Esophagus squamous epithelium (tissue), 5 donors: ENCODE results near the gene GAB2. TPM values are rescaled to one million over a fixed set of nuclear protein-coding genes. Genes with fewer than 3 reads are reported as not detected.
A peak's percentile ranks its signal among the peaks of the same experiment; 100 is the strongest.

Source experiments
- DNase-seq: peaks from one replicate; lab custom pipeline; 2025; lab: John Stamatoyannopoulos, UW
- H3K27ac ChIP-seq, 4 donors: fragments of 200-600 bp; sonication (generic); one replicate each; pipeline ENCODE4 v1.5.1; 2016 to 2019; ENCODE audit warnings: mild to moderate bottlenecking in 1 of 4
- H3K27me3 ChIP-seq, 4 donors: fragments of 200-600 bp; sonication (generic); 1 replicate in 3 of 4; 2 replicates in 1 of 4; pipeline versions ENCODE4 v1.5.1 to v1.6.0; 2017 to 2021; ENCODE audit warnings: antibody characterized with exemption in 1 of 4
- H3K36me3 ChIP-seq, 3 donors: fragments of 200-600 bp; sonication (generic); one replicate each; pipeline ENCODE4 v1.5.1; 2016 to 2019
- H3K4me1 ChIP-seq, 3 donors: fragments of 200-600 bp; sonication (generic); one replicate each; pipeline ENCODE4 v1.5.1; 2017 to 2019
- H3K4me3 ChIP-seq, 4 donors: fragments of 200-600 bp; sonication (generic); 1 replicate in 3 of 4; 2 replicates in 1 of 4; pipeline ENCODE4 v1.5.1; 2016 to 2019; ENCODE audit warnings: mild to moderate bottlenecking in 2 of 4, moderate library complexity in 1 of 4
- H3K9me3 ChIP-seq, 3 donors: fragments of 200-600 bp; sonication (generic); one replicate each; pipeline ENCODE4 v1.5.1; 2016 to 2019
- CTCF ChIP-seq, 6 experiments: fragments of 450-650 bp in 4 of 6; fragments of 200-600 bp in 2 of 6; sonication (generic) in 2 of 6; IDR thresholded peaks; one replicate each; pipeline ENCODE4 v1.5.1; 2016 to 2019; ENCODE audit warnings: antibody characterized with exemption in 6 of 6, mild to moderate bottlenecking in 4 of 6, moderate library complexity in 4 of 6
- POLR2A ChIP-seq, 4 donors: fragments of 450-650 bp; IDR thresholded peaks; one replicate each; pipeline ENCODE4 v1.6.1; 2017; ENCODE audit warnings: antibody characterized with exemption in 4 of 4, mild to moderate bottlenecking in 4 of 4, moderate library complexity in 3 of 4
- WGBS, 2 donors: methylation state at CpG; one replicate each; pipeline ENCODE4 v1.1.5; 2018; 5-methylcytosine and 5-hydroxymethylcytosine counted together
- intact Hi-C: fragments of 100-400 bp; cut with DNase I; formaldehyde crosslinking; loops from one replicate; pipeline ENCODE4 v1.15.0; 2022
- total RNA-seq, 4 donors: library from RNA; depleted of rRNA; stranded (reverse); fragments of >200 nt; gene quantifications; one replicate each; pipeline ENCODE4 v1.1.0, GENCODE V29; 2016
- donor health status: DM: yes; HTN: yes; CAD: no.

Gene GAB2
- total RNA-seq, 4 donors from 2014 or later: 4.6 to 23.7 (median 11.2) TPM

- Histone ChIP-seq H3K27ac (peak overlapping the region in 1 of 4 donors; percentile 27), H3K4me3 (no peak overlapping the region), H3K27me3 (no peaks in the 10 kb centered on the region), H3K4me1 (peaks cover 0 to 33% (median 4%) of the 10 kb centered on the region in 3 donors), H3K9me3 (no peaks in the 10 kb centered on the region), H3K36me3 (no peaks in the 10 kb centered on the region)
- DNase-seq: no peak
- TF ChIP-seq POLR2A (IDR thresholded peaks at IDR 0.05) (no peak), CTCF (IDR thresholded peaks at IDR 0.05) (no peak)
- intact Hi-C loops: no loop called here
Observed at GRCh38 chr11:78231962-78232501, 185.6 kb downstream of the GAB2 start.

- H3K4me3 ChIP-seq: no peak overlapping the region
- peak overlapping the region in 1 of 4 donors; percentile 10 for H3K27ac ChIP-seq
- H3K36me3 ChIP-seq: peaks cover 0 to 15% (median 0%) of the 10 kb centered on the region in 3 donors
- no peaks in the 10 kb centered on the region for H3K27me3 ChIP-seq
- DNase-seq: no peak
- no peak for TF ChIP-seq POLR2A (IDR thresholded peaks at IDR 0.05)
- TF ChIP-seq CTCF (IDR thresholded peaks at IDR 0.05): no peak
- intact Hi-C loops: no loop called here
- 67 to 74% methylated on average over 7 of the region's 7 CpGs for WGBS, 2 donors
- H3K4me1 ChIP-seq: peaks cover 0 to 33% (median 4%) of the 10 kb centered on the region in 3 donors
- no peaks in the 10 kb centered on the region for H3K9me3 ChIP-seq
Observed at GRCh38 chr11:78230161-78230877, 187.3 kb downstream of the GAB2 start.

GRCh38 chr11:78229106-78229505 lies 188.5 kb downstream of the GAB2 start:
- Histone ChIP-seq H3K4me3 (no peak overlapping the region), H3K4me1 (peaks cover 0 to 33% (median 4%) of the 10 kb centered on the region in 3 donors), H3K27ac (no peak overlapping the region), H3K27me3 (no peaks in the 10 kb centered on the region), H3K9me3 (no peaks in the 10 kb centered on the region), H3K36me3 (peaks cover 0 to 27% (median 0%) of the 10 kb centered on the region in 3 donors)
- intact Hi-C loops: loop anchor here (10.0 kb wide), 2 partner anchors 186 to 336 kb away; partner anchors contain the start of gene GAB2
- no peak for TF ChIP-seq CTCF (IDR thresholded peaks at IDR 0.05)
- no peak for TF ChIP-seq POLR2A (IDR thresholded peaks at IDR 0.05)
- 88 to 91% methylated on average over 2 of the region's 2 CpGs for WGBS, 2 donors
- no peak for DNase-seq

GRCh38 chr11:78228467-78228866 lies 189.2 kb downstream of the GAB2 start:
- Histone ChIP-seq H3K27me3 (no peaks in the 10 kb centered on the region), H3K4me1 (peaks cover 0 to 33% (median 4%) of the 10 kb centered on the region in 3 donors), H3K4me3 (no peak overlapping the region), H3K27ac (no peak overlapping the region), H3K36me3 (peaks cover 0 to 34% (median 0%) of the 10 kb centered on the region in 3 donors), H3K9me3 (no peaks in the 10 kb centered on the region)
- WGBS, 2 donors: 97 to 100% methylated on average over 3 of the region's 3 CpGs
- TF ChIP-seq POLR2A (IDR thresholded peaks at IDR 0.05) (no peak), CTCF (IDR thresholded peaks at IDR 0.05) (peak; percentile 17 to 62 (median 52))
- intact Hi-C loops: loop anchor here (10.0 kb wide), 2 partner anchors 186 to 336 kb away; partner anchors contain the start of gene GAB2
- DNase-seq: no peak

GRCh38 chr11:78227921-78228320 lies 189.7 kb downstream of the GAB2 start:
- H3K36me3 ChIP-seq: peaks cover 0 to 39% (median 0%) of the 10 kb centered on the region in 3 donors
- H3K27me3 ChIP-seq: no peaks in the 10 kb centered on the region
- no peak overlapping the region for H3K4me3 ChIP-seq
- H3K27ac ChIP-seq: no peak overlapping the region
- H3K4me1 ChIP-seq: peaks cover 0 to 29% (median under 1%) of the 10 kb centered on the region in 3 donors
- intact Hi-C loops: loop anchor here (10.0 kb wide), 2 partner anchors 187 to 337 kb away; partner anchors contain the start of gene GAB2
- WGBS, 2 donors: 86 to 91% methylated on average over 4 of the region's 4 CpGs
- DNase-seq: no peak
- no peaks in the 10 kb centered on the region for H3K9me3 ChIP-seq
- TF ChIP-seq CTCF (IDR thresholded peaks at IDR 0.05) (no peak), POLR2A (IDR thresholded peaks at IDR 0.05) (no peak)
